Keratinocyte (primary cell): ENCODE data around the gene MIA3.

Source experiments
- CTCF ChIP-seq, 3 experiments: IDR thresholded peaks in 1 of 3; conservative IDR thresholded peaks in 1 of 3; optimal IDR thresholded peaks in 1 of 3; 2 replicates in 2 of 3; 3 replicates in 1 of 3; pipeline versions ENCODE3 to v1.5.1; 2011; ENCODE audit warnings: low read length in 3 of 3, mild to moderate bottlenecking in 3 of 3, moderate library complexity in 2 of 3, control low read depth in 1 of 3, inconsistent platforms in 1 of 3; ENCODE audit not compliant: insufficient read depth in 2 of 3; ENCODE audit errors: extremely low read depth in 1 of 3
- EZH2 ChIP-seq: IDR thresholded peaks from one replicate; pipeline ENCODE4 v1.6.1; 2012; ENCODE audit warnings: inconsistent platforms, mild to moderate bottlenecking, low read length, moderate library complexity

GRCh38 chr1:222644636-222644980 lies 26.7 kb downstream of the MIA3 start:
- TF ChIP-seq CTCF (optimal IDR thresholded peaks at IDR 0.05 in 1 of 3, IDR thresholded peaks at IDR 0.05 in 1 of 3, conservative IDR thresholded peaks at IDR 0.05 in 1 of 3; ENCODE audit: extremely low read depth in 1 of 3, insufficient read depth in 2 of 3, low read length in 3 of 3) (no peak), EZH2 (no peak)
